GM10248 (cell line): ENCODE results near the gene ENTPD6.

Source experiments
- CTCF ChIA-PET: fragments of 300-600 bp; sonication (Branson Sonifier 250); formaldehyde crosslinking; extraction: SDS; loops from one replicate; lab custom pipeline; 2021; ENCODE audit warnings: antibody characterized with exemption; lab: Yijun Ruan, JAX
- POLR2A ChIA-PET: fragments of 350-650 bp; sonication (Branson Sonifier 250); formaldehyde crosslinking; extraction: SDS; loops from one replicate; lab custom pipeline; 2020; ENCODE audit warnings: antibody characterized with exemption; lab: Yijun Ruan, JAX
- DNase-seq: peaks from one replicate; pipeline ENCODE4 v3.0.0; 2012; ENCODE audit errors: extremely low spot score
- TF ChIP-seq, protein P1 (sequence below): IDR thresholded peaks from 2 replicates; pipeline ENCODE4 v1.5.1; 2012; ENCODE audit warnings: mild to moderate bottlenecking, low read depth; ENCODE audit errors: extremely low read depth, missing control alignments, control extremely low read depth

ENTPD6 gene

GRCh38 chr20:25195014-25195961 lies at the start of gene ENTPD6:
ENTPD6 (plus strand) TSS chr20:25195712; CDS start chr20:25206537, 10,825 bp downstream.
- ChIA-PET CTCF (interaction anchor here (0.9 to 2.0 kb wide), 7 partner anchors 9 to 204 kb away, joined by 3 to 7 read pairs (median 3); partner anchors contain the start of gene PYGB), POLR2A (interaction anchor here (1.0 kb wide), 1 partner anchor 53 kb away, joined by 3 read pairs; the partner anchor contains the start of gene PYGB)
- TF ChIP-seq, protein P1, sequence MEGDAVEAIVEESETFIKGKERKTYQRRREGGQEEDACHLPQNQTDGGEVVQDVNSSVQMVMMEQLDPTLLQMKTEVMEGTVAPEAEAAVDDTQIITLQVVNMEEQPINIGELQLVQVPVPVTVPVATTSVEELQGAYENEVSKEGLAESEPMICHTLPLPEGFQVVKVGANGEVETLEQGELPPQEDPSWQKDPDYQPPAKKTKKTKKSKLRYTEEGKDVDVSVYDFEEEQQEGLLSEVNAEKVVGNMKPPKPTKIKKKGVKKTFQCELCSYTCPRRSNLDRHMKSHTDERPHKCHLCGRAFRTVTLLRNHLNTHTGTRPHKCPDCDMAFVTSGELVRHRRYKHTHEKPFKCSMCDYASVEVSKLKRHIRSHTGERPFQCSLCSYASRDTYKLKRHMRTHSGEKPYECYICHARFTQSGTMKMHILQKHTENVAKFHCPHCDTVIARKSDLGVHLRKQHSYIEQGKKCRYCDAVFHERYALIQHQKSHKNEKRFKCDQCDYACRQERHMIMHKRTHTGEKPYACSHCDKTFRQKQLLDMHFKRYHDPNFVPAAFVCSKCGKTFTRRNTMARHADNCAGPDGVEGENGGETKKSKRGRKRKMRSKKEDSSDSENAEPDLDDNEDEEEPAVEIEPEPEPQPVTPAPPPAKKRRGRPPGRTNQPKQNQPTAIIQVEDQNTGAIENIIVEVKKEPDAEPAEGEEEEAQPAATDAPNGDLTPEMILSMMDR, result no peak
- peak; percentile 98 for DNase-seq

DNA sequence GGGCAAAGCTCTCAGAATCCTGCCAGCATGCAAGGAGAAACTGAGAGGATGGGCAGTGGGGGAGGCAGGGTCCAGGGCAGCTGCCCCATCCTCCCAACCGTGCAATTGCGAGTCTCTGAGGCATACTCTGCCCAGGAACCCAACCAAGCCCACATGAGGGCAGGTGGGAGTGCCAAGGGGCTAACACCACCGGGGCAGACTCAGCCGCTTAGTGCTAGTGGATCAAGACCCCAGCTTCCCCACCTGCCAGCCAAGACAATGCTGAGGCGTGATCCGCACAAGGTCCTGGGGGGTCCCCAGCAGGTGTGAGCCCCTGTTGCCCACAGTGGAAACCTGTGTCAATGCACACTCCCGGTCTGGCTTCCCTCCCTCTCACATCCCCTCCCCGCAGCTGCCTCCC lies 48.5 kb upstream of the ENTPD6 start:
- TF ChIP-seq, protein P1, result no peak
- no peak for DNase-seq
- POLR2A ChIA-PET, result no interaction called here
- CTCF ChIA-PET, result no interaction called here

- TF ChIP-seq, protein P1, result no peak
- no peak for DNase-seq
- ChIA-PET POLR2A (no interaction called here), CTCF (no interaction called here)
Observed at GRCh38 chr20:25147716-25148115, 47.8 kb upstream of the ENTPD6 start.

GRCh38 chr20:25148181-25148981 lies 47.1 kb upstream of the ENTPD6 start:
- no peak for DNase-seq
- ChIA-PET CTCF (interaction anchor here (1.4 kb wide), 1 partner anchor 12 kb away, joined by 4 read pairs; no protein-coding TSS in a partner anchor), POLR2A (no interaction called here)
- TF ChIP-seq, protein P1, result no peak

- POLR2A ChIA-PET, result no interaction called here
- TF ChIP-seq, protein P1, result no peak
- CTCF ChIA-PET, result interaction anchor here (1.4 kb wide), 1 partner anchor 11 kb away, joined by 4 read pairs; no protein-coding TSS in a partner anchor
- no peak for DNase-seq
Observed at GRCh38 chr20:25148982-25149846, 46.3 kb upstream of the ENTPD6 start.

GRCh38 chr20:25150016-25150415 lies 45.5 kb upstream of the ENTPD6 start:
- ChIA-PET CTCF (interaction anchor here (1.4 kb wide), 1 partner anchor 10 kb away, joined by 4 read pairs; no protein-coding TSS in a partner anchor), POLR2A (no interaction called here)
- DNase-seq, result no peak
- TF ChIP-seq, protein P1, result no peak
